ENCODE results near the gene PDK2. TPM values are rescaled to one million over a fixed set of nuclear protein-coding genes. Genes with fewer than 3 reads are reported as not detected.

Gene PDK2
- total RNA-seq, 1 donor from 2014 or later, result 10.3 TPM

GRCh38 chr17:50079334-50080095 lies 15.6 kb upstream of the PDK2 start:
- DNase-seq, result no peak

GRCh38 chr17:50080096-50080480 lies 15.1 kb upstream of the PDK2 start:
- DNase-seq, result no peak

GRCh38 chr17:50080827-50081226 lies 14.3 kb upstream of the PDK2 start:
- DNase-seq, result no peak

GRCh38 chr17:50081757-50082156 lies 13.4 kb upstream of the PDK2 start:
- no peak for DNase-seq

GRCh38 chr17:50087246-50087911 lies 7.8 kb upstream of the PDK2 start:
- peak; percentile 36 for DNase-seq

GRCh38 chr17:50087912-50088405 lies 7.2 kb upstream of the PDK2 start:
- no peak for DNase-seq

- DNase-seq, result no peak
These were observed 6.0 kb upstream of the PDK2 start for GRCh38 chr17:50088952-50089825.

GRCh38 chr17:50090071-50090470 lies 5.1 kb upstream of the PDK2 start:
- DNase-seq, result no peak

GRCh38 chr17:50090971-50091917 lies 3.9 kb upstream of the PDK2 start:
- no peak for DNase-seq

- no peak for DNase-seq
These were observed 3.2 kb upstream of the PDK2 start for GRCh38 chr17:50091918-50092285.

GRCh38 chr17:50093246-50093645 lies 1.9 kb upstream of the PDK2 start:
- DNase-seq, result no peak

GRCh38 chr17:50093807-50094206 lies 1.3 kb upstream of the PDK2 start:
- no peak for DNase-seq

GRCh38 chr17:50094243-50094752 lies 853 bp upstream of the PDK2 start:
- DNase-seq, result peak; percentile 84

GRCh38 chr17:50095626-50096037 lies 481 bp downstream of the PDK2 start:
- no peak for DNase-seq

- DNase-seq, result no peak
These were observed 941 bp downstream of the PDK2 start for GRCh38 chr17:50096092-50096491.

GRCh38 chr17:50096758-50097157 lies 1.6 kb downstream of the PDK2 start:
- DNase-seq, result no peak

GRCh38 chr17:50097455-50097854 lies 2.3 kb downstream of the PDK2 start:
- no peak for DNase-seq

GRCh38 chr17:50097926-50098325 lies 2.8 kb downstream of the PDK2 start:
- no peak for DNase-seq

- DNase-seq, result no peak
These were observed 3.4 kb downstream of the PDK2 start for GRCh38 chr17:50098583-50098982.

- no peak for DNase-seq
These were observed 3.9 kb downstream of the PDK2 start for GRCh38 chr17:50099003-50099402.

GRCh38 chr17:50100480-50100883 lies 5.3 kb downstream of the PDK2 start:
- no peak for DNase-seq
